HG03159 (cell line): Measurements from ENCODE around the gene EHHADH.

Experiments
- ATAC-seq: cut with Tn5 transposase; IDR thresholded peaks from one replicate; pipeline ENCODE4 v1.9.1; 2021; ENCODE audit warnings: mild to moderate bottlenecking, moderate library complexity; ENCODE audit not compliant: unreplicated experiment

EHHADH gene

GRCh38 chr3:185253645-185254410, at the start of gene EHHADH:
Gene EHHADH, minus strand, starts transcription at chr3:185254049. Its CDS starts 27 bp downstream, at chr3:185254022.
- no peak for ATAC-seq

- peak; percentile 81 for ATAC-seq
Observed at GRCh38 chr3:185299918-185300426, 46.1 kb upstream of the EHHADH start.

GRCh38 chr3:185297867-185298266, 44.0 kb upstream of the EHHADH start:
- no peak for ATAC-seq

GRCh38 chr3:185292238-185292637, 38.4 kb upstream of the EHHADH start:
- no peak for ATAC-seq

GRCh38 chr3:185290266-185290665, 36.4 kb upstream of the EHHADH start:
- no peak for ATAC-seq

GRCh38 chr3:185283374-185283935, 29.6 kb upstream of the EHHADH start:
- no peak for ATAC-seq

GRCh38 chr3:185282696-185283373, 29.0 kb upstream of the EHHADH start:
- peak; percentile 100 for ATAC-seq

GRCh38 chr3:185280572-185281365, 26.9 kb upstream of the EHHADH start:
- ATAC-seq = no peak

GRCh38 chr3:185279587-185280138, 25.8 kb upstream of the EHHADH start:
- no peak for ATAC-seq

- no peak for ATAC-seq
Observed at GRCh38 chr3:185276415-185276814, 22.6 kb upstream of the EHHADH start.

- ATAC-seq = no peak
Observed at GRCh38 chr3:185272033-185272432, 18.2 kb upstream of the EHHADH start.

GRCh38 chr3:185270956-185271332, 17.1 kb upstream of the EHHADH start:
- no peak for ATAC-seq

GRCh38 chr3:185270262-185270955, 16.6 kb upstream of the EHHADH start:
- no peak for ATAC-seq

GRCh38 chr3:185268194-185268962, 14.5 kb upstream of the EHHADH start:
- no peak for ATAC-seq

GRCh38 chr3:185267193-185267592, 13.3 kb upstream of the EHHADH start:
- no peak for ATAC-seq

- ATAC-seq = no peak
Observed at GRCh38 chr3:185264849-185265553, 11.2 kb upstream of the EHHADH start.

GRCh38 chr3:185263423-185263822, 9.6 kb upstream of the EHHADH start:
- ATAC-seq = no peak

GRCh38 chr3:185257334-185257733, 3.5 kb upstream of the EHHADH start:
- no peak for ATAC-seq

- ATAC-seq = no peak
Observed at GRCh38 chr3:185254799-185255198, 950 bp upstream of the EHHADH start.
